HG03066 (cell line): ENCODE results near the gene RPTN.

Experiments used
- ATAC-seq: cut with Tn5 transposase; IDR thresholded peaks from one replicate; pipeline ENCODE4 v1.9.1; 2021; ENCODE audit warnings: low read depth; ENCODE audit not compliant: unreplicated experiment

Gene RPTN

GRCh38 chr1:152112885-152113432 lies 46.1 kb downstream of the RPTN start:
- ATAC-seq: no peak

- ATAC-seq: no peak
These were observed 46.7 kb downstream of the RPTN start for GRCh38 chr1:152112101-152112884.

GRCh38 chr1:152111515-152111968 lies 47.5 kb downstream of the RPTN start:
- ATAC-seq: no peak

GRCh38 chr1:152110860-152111514 lies 48.0 kb downstream of the RPTN start:
- ATAC-seq: no peak

- no peak for ATAC-seq
These were observed 48.6 kb downstream of the RPTN start for GRCh38 chr1:152110365-152110859.

GRCh38 chr1:152109998-152110294 lies 49.1 kb downstream of the RPTN start:
- no peak for ATAC-seq

- ATAC-seq: no peak
These were observed 49.6 kb downstream of the RPTN start for GRCh38 chr1:152109231-152109997.

GRCh38 chr1:152108882-152109222 lies 50.2 kb downstream of the RPTN start:
- ATAC-seq: no peak

GRCh38 chr1:152107984-152108881 lies 50.8 kb downstream of the RPTN start:
- ATAC-seq: no peak

- ATAC-seq: no peak
These were observed 51.7 kb downstream of the RPTN start for GRCh38 chr1:152107031-152107983.

- no peak for ATAC-seq
These were observed 54.2 kb downstream of the RPTN start for GRCh38 chr1:152104854-152105253.
